Breast epithelium (tissue), 3 donors: ENCODE results near the gene NXN.

Experiments used
- CTCF ChIP-seq, 3 donors: fragments of 450-650 bp; IDR thresholded peaks; one replicate each; pipeline ENCODE4 v1.5.1; 2016 to 2017; ENCODE audit warnings: antibody characterized with exemption in 3 of 3, mild to moderate bottlenecking in 3 of 3, moderate library complexity in 3 of 3
- POLR2A ChIP-seq: fragments of 450-650 bp; IDR thresholded peaks from one replicate; pipeline ENCODE4 v1.6.1; 2016; ENCODE audit warnings: antibody characterized with exemption, mild to moderate bottlenecking, moderate library complexity

- no peak for TF ChIP-seq CTCF (IDR thresholded peaks at IDR 0.05)
- no peak for TF ChIP-seq POLR2A
Observed at GRCh38 chr17:965311-965989, 14.1 kb downstream of the NXN start.
